WTC11 (cell line): ENCODE data around the gene USP21.

Experiments used
- CBFB ChIP-seq: sonication (generic); formaldehyde crosslinking; IDR thresholded peaks from 2 replicates; pipeline ENCODE4 v1.8.1; 2022; ENCODE audit warnings: mild to moderate bottlenecking, low read depth, missing genetic modification reagents
- CREM ChIP-seq: sonication (generic); formaldehyde crosslinking; IDR thresholded peaks from 2 replicates; pipeline ENCODE4 v1.8.1; 2022; ENCODE audit warnings: mild to moderate bottlenecking, missing genetic modification reagents, moderate library complexity
- E2F4 ChIP-seq: sonication (generic); formaldehyde crosslinking; IDR thresholded peaks from 2 replicates; pipeline ENCODE4 v1.8.1; 2022; ENCODE audit warnings: low read depth, mild to moderate bottlenecking, moderate library complexity, missing genetic modification reagents, borderline replicate concordance
- ESRRA ChIP-seq: sonication (generic); formaldehyde crosslinking; IDR thresholded peaks from 2 replicates; pipeline ENCODE4 v1.8.1; 2022; ENCODE audit warnings: mild to moderate bottlenecking, missing genetic modification reagents, borderline replicate concordance
- FOXP4 ChIP-seq: sonication (generic); formaldehyde crosslinking; IDR thresholded peaks from 2 replicates; pipeline ENCODE4 v1.8.0; 2022; ENCODE audit warnings: mild to moderate bottlenecking, missing genetic modification reagents
- JUN ChIP-seq: sonication (generic); formaldehyde crosslinking; IDR thresholded peaks from 2 replicates; pipeline ENCODE4 v1.8.0; 2023; ENCODE audit warnings: mild to moderate bottlenecking, missing genetic modification reagents
- NFE2L1 ChIP-seq: sonication (generic); formaldehyde crosslinking; IDR thresholded peaks from 2 replicates; pipeline ENCODE4 v1.8.1; 2023; ENCODE audit warnings: missing genetic modification reagents
- OVOL2 ChIP-seq: fragments of 250-450 bp; sonication (Bioruptor Pico); IDR thresholded peaks from 2 replicates; pipeline ENCODE4 v1.9.0; 2021; ENCODE audit warnings: mild to moderate bottlenecking, borderline replicate concordance
- PRRX2 ChIP-seq: fragments of 250-450 bp; sonication (Bioruptor Pico); IDR thresholded peaks from 2 replicates; pipeline ENCODE4 v1.8.0; 2021; ENCODE audit warnings: mild to moderate bottlenecking
- SP1 ChIP-seq: sonication (generic); formaldehyde crosslinking; conservative IDR thresholded peaks from 2 replicates; pipeline ENCODE4 v1.8.1; 2022; ENCODE audit warnings: missing genetic modification reagents
- TEAD4 ChIP-seq: sonication (generic); formaldehyde crosslinking; IDR thresholded peaks from 2 replicates; pipeline ENCODE4 v1.8.0; 2022; ENCODE audit warnings: mild to moderate bottlenecking, missing genetic modification reagents
- TP53 ChIP-seq: sonication (generic); formaldehyde crosslinking; IDR thresholded peaks from 2 replicates; pipeline ENCODE4 v1.8.1; 2023; ENCODE audit warnings: mild to moderate bottlenecking, missing genetic modification reagents
- TF ChIP-seq, protein P1 (sequence below): fragments of 200-600 bp; IDR thresholded peaks from 2 replicates; pipeline ENCODE4 v1.8.0; 2022; ENCODE audit warnings: antibody characterized with exemption
- TF ChIP-seq, protein P2 (sequence below): sonication (generic); formaldehyde crosslinking; IDR thresholded peaks from 2 replicates; pipeline ENCODE4 v1.8.1; 2022; ENCODE audit warnings: missing genetic modification reagents, borderline replicate concordance

DNA sequence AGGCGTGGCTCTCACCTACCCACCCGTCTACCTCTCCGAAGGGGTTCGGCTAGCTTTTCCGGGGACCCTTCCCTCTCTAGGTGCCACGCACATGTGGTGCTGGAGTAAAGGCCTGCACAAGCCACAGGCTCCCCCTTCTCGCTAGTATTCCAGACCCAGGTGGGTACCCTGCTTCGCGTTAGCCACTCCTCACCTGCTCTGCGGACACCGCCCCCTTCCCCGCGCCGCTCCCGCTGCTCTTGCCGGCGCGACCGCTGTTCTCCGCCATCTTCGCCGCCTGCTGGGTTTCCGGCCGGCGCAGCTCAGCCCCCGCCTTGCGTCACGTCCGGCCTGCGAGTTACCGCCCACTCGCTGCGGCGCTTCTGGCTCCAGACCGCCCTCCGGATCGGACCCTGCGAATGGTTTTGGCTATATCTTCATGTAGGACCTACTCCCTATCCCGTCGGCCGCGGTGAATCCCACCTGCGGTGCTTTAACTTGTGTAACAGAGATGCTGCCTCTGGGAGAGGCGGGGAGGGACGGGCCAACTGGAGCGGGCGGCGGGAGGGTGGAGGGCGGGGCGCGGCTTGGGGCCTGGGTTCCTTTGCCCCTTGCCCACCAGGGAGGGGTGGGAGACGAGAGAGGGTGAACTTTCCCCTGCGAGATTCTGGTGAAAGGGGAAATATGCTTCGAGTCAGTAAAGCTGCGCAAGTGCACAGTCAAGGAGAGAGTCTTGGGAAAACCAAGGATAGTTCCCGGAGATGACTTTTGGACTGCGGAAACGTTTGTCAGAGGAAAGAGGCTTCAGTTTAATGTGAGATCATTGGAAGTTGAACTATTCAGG lies 41.3 kb upstream of the USP21 start, which contains the start of the genes NIT1 and PFDN2:
- TF ChIP-seq FOXP4 (peak; percentile 82; the same call in 1 of the 2 replicates), JUN (no peak), CREM (CRISPR knock-in tag) (peak; percentile 95), PRRX2 (CRISPR knock-in tag) (no peak), CBFB (CRISPR knock-in tag) (no peak), SP1 (peak; percentile 98), NFE2L1 (CRISPR knock-in tag) (peak; percentile 64; the same call in 1 of the 2 replicates), OVOL2 (no peak), TP53 (CRISPR knock-in tag) (no peak), ESRRA (0 out of 2 replicates have a peak, but pooled peaks have one; percentile 58), E2F4 (CRISPR knock-in tag) (no peak), TEAD4 (CRISPR knock-in tag) (no peak)
- TF ChIP-seq, protein P1, sequence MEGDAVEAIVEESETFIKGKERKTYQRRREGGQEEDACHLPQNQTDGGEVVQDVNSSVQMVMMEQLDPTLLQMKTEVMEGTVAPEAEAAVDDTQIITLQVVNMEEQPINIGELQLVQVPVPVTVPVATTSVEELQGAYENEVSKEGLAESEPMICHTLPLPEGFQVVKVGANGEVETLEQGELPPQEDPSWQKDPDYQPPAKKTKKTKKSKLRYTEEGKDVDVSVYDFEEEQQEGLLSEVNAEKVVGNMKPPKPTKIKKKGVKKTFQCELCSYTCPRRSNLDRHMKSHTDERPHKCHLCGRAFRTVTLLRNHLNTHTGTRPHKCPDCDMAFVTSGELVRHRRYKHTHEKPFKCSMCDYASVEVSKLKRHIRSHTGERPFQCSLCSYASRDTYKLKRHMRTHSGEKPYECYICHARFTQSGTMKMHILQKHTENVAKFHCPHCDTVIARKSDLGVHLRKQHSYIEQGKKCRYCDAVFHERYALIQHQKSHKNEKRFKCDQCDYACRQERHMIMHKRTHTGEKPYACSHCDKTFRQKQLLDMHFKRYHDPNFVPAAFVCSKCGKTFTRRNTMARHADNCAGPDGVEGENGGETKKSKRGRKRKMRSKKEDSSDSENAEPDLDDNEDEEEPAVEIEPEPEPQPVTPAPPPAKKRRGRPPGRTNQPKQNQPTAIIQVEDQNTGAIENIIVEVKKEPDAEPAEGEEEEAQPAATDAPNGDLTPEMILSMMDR, result no peak
- TF ChIP-seq, protein P2, sequence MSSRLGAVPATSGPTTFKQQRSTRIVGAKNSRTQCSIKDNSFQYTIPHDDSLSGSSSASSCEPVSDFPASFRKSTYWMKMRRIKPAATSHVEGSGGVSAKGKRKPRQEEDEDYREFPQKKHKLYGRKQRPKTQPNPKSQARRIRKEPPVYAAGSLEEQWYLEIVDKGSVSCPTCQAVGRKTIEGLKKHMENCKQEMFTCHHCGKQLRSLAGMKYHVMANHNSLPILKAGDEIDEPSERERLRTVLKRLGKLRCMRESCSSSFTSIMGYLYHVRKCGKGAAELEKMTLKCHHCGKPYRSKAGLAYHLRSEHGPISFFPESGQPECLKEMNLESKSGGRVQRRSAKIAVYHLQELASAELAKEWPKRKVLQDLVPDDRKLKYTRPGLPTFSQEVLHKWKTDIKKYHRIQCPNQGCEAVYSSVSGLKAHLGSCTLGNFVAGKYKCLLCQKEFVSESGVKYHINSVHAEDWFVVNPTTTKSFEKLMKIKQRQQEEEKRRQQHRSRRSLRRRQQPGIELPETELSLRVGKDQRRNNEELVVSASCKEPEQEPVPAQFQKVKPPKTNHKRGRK, result no peak
